ENCODE results near the gene KMT2A. TPM values are rescaled to one million over a fixed set of nuclear protein-coding genes. Genes with fewer than 3 reads are reported as not detected.
A peak's percentile ranks its signal among the peaks of the same experiment; 100 is the strongest.

Gene KMT2A
- total and polyA plus RNA-seq, 10 of the 15 experiments (the other 5 are each of a cell fraction or from before 2014, with no cell fraction given), result 6.1 to 56.9 (median 25.4) TPM

- TF ChIP-seq ATF3 (IDR thresholded peaks at IDR 0.05; ENCODE audit: borderline replicate concordance, extremely low read depth, low read depth, low read length) (no peak), MTA2 (IDR thresholded peaks at IDR 0.05; ENCODE audit: low read depth) (peak; percentile 93), NRF1 (conservative IDR thresholded peaks at IDR 0.05; ENCODE audit: low read depth, low read length) (no peak), SMARCA5 (IDR thresholded peaks at IDR 0.05) (no peak), NBN (IDR thresholded peaks at IDR 0.05) (no peak), MYC (IDR thresholded peaks at IDR 0.05; ENCODE audit: insufficient read depth, insufficient read length, insufficient replicate concordance, low read length, severe bottlenecking) (no peak), MXI1 (IDR thresholded peaks at IDR 0.05; ENCODE audit: low read depth, low read length) (no peak), ASH2L (IDR thresholded peaks at IDR 0.05; ENCODE audit: borderline replicate concordance, low read depth) (no peak), ESRRA (IDR thresholded peaks at IDR 0.05; ENCODE audit: low read length) (no peak), TCF3 (IDR thresholded peaks at IDR 0.05; ENCODE audit: borderline replicate concordance, insufficient read depth, low read depth, low read length) (no peak), CUX1 (IDR thresholded peaks at IDR 0.05; ENCODE audit: insufficient replicate concordance, low read depth, low read length) (peak; percentile 81), PKNOX1 (IDR thresholded peaks at IDR 0.05) (no peak), WRNIP1 (IDR thresholded peaks at IDR 0.05; ENCODE audit: borderline replicate concordance, low read depth, low read length) (no peak), SREBF2 (IDR thresholded peaks at IDR 0.05; ENCODE audit: low read length) (no peak), BCL11A (IDR thresholded peaks at IDR 0.05; ENCODE audit: low read depth, low read length) (peak; percentile 94), RBBP5 (conservative IDR thresholded peaks at IDR 0.05) (no peak)
- TF ChIP-seq, protein P1, sequence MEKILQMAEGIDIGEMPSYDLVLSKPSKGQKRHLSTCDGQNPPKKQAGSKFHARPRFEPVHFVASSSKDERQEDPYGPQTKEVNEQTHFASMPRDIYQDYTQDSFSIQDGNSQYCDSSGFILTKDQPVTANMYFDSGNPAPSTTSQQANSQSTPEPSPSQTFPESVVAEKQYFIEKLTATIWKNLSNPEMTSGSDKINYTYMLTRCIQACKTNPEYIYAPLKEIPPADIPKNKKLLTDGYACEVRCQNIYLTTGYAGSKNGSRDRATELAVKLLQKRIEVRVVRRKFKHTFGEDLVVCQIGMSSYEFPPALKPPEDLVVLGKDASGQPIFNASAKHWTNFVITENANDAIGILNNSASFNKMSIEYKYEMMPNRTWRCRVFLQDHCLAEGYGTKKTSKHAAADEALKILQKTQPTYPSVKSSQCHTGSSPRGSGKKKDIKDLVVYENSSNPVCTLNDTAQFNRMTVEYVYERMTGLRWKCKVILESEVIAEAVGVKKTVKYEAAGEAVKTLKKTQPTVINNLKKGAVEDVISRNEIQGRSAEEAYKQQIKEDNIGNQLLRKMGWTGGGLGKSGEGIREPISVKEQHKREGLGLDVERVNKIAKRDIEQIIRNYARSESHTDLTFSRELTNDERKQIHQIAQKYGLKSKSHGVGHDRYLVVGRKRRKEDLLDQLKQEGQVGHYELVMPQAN (conservative IDR thresholded peaks at IDR 0.05), result no peak
- TF ChIP-seq, protein P2, sequence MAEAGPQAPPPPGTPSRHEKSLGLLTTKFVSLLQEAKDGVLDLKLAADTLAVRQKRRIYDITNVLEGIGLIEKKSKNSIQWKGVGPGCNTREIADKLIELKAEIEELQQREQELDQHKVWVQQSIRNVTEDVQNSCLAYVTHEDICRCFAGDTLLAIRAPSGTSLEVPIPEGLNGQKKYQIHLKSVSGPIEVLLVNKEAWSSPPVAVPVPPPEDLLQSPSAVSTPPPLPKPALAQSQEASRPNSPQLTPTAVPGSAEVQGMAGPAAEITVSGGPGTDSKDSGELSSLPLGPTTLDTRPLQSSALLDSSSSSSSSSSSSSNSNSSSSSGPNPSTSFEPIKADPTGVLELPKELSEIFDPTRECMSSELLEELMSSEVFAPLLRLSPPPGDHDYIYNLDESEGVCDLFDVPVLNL (IDR thresholded peaks at IDR 0.05; ENCODE audit: low read depth, low read length), result no peak
These were observed 12.0 kb downstream of the KMT2A start (continued) for GRCh38 chr11:118448294-118448693.
